Neural cell (in vitro differentiated cells): ENCODE results near the gene FAM177B.

Source experiments
- EP300 ChIP-seq: fragments of 450-650 bp; conservative IDR thresholded peaks from 2 replicates; pipeline ENCODE4 v1.6.1; 2014; ENCODE audit warnings: antibody characterized with exemption, mild to moderate bottlenecking, moderate library complexity; ENCODE audit not compliant: poor library complexity, severe bottlenecking
- EZH2 ChIP-seq: fragments of 200-600, 300-800 bp; shearing (Covaris generic), sonication (generic); IDR thresholded peaks from 2 replicates; pipeline ENCODE4 v1.6.1; 2014; ENCODE audit warnings: antibody characterized with exemption, low read length, borderline replicate concordance, mild to moderate bottlenecking; ENCODE audit not compliant: insufficient read depth, poor library complexity, severe bottlenecking
- MXI1 ChIP-seq: fragments of 450-650 bp; conservative IDR thresholded peaks from 2 replicates; pipeline ENCODE4 v1.6.1; 2014; ENCODE audit warnings: antibody characterized with exemption, mild to moderate bottlenecking; ENCODE audit not compliant: poor library complexity, severe bottlenecking
- POLR2AphosphoS5 ChIP-seq: IDR thresholded peaks from 2 replicates; pipeline ENCODE4 v1.6.1; 2012
- RAD21 ChIP-seq: fragments of 450-650 bp; conservative IDR thresholded peaks from 2 replicates; pipeline ENCODE4 v1.6.1; 2014; ENCODE audit warnings: antibody characterized with exemption, mild to moderate bottlenecking, moderate library complexity
- SMC3 ChIP-seq: fragments of 450-650 bp; conservative IDR thresholded peaks from 2 replicates; pipeline ENCODE4 v1.6.1; 2014; ENCODE audit warnings: antibody characterized with exemption, mild to moderate bottlenecking, moderate library complexity; ENCODE audit not compliant: poor library complexity
- TAF1 ChIP-seq: IDR thresholded peaks from 2 replicates; pipeline ENCODE4 v1.6.1; 2012; ENCODE audit warnings: low read depth
- TF ChIP-seq, protein P1 (sequence below): fragments of 450-650 bp; IDR thresholded peaks from 2 replicates; pipeline ENCODE4 v1.5.1; 2014; ENCODE audit warnings: antibody characterized with exemption, mild to moderate bottlenecking, moderate library complexity; ENCODE audit not compliant: poor library complexity, severe bottlenecking
- TF ChIP-seq, protein P2 (sequence below): IDR thresholded peaks from 2 replicates; pipeline ENCODE4 v1.6.1; 2012; ENCODE audit warnings: borderline replicate concordance

DNA sequence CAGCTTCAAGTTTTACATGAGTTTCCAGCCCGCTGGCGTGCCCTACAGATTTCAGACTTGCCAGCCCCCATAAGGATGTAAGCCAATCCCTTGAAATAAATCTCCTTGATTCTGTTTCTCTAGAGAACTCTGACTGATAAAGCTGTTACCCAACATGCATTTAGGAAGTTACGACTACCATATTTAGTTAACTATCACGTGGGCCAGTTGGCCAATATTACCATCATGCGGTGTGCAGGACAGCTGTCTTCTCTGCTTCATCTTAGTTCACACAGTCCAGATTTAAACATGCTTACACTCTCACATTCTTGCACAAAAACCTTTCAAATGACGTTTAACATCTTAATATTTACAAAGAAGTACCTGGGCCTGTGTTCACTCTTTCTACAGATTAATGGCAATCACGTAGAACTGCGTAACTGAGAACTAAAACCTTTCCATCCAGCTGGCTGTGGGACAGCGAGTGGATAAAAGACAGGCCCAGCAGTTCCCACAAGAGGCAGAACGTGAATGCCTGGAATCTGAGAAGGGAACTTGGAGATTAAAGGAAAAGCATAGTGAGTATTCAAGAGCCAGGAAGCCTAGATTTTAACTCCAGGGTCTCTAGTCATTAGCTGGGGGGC, 20.8 kb downstream of the FAM177B start:
- TF ChIP-seq, protein P1, sequence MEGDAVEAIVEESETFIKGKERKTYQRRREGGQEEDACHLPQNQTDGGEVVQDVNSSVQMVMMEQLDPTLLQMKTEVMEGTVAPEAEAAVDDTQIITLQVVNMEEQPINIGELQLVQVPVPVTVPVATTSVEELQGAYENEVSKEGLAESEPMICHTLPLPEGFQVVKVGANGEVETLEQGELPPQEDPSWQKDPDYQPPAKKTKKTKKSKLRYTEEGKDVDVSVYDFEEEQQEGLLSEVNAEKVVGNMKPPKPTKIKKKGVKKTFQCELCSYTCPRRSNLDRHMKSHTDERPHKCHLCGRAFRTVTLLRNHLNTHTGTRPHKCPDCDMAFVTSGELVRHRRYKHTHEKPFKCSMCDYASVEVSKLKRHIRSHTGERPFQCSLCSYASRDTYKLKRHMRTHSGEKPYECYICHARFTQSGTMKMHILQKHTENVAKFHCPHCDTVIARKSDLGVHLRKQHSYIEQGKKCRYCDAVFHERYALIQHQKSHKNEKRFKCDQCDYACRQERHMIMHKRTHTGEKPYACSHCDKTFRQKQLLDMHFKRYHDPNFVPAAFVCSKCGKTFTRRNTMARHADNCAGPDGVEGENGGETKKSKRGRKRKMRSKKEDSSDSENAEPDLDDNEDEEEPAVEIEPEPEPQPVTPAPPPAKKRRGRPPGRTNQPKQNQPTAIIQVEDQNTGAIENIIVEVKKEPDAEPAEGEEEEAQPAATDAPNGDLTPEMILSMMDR, result no peak
- TF ChIP-seq, protein P2, sequence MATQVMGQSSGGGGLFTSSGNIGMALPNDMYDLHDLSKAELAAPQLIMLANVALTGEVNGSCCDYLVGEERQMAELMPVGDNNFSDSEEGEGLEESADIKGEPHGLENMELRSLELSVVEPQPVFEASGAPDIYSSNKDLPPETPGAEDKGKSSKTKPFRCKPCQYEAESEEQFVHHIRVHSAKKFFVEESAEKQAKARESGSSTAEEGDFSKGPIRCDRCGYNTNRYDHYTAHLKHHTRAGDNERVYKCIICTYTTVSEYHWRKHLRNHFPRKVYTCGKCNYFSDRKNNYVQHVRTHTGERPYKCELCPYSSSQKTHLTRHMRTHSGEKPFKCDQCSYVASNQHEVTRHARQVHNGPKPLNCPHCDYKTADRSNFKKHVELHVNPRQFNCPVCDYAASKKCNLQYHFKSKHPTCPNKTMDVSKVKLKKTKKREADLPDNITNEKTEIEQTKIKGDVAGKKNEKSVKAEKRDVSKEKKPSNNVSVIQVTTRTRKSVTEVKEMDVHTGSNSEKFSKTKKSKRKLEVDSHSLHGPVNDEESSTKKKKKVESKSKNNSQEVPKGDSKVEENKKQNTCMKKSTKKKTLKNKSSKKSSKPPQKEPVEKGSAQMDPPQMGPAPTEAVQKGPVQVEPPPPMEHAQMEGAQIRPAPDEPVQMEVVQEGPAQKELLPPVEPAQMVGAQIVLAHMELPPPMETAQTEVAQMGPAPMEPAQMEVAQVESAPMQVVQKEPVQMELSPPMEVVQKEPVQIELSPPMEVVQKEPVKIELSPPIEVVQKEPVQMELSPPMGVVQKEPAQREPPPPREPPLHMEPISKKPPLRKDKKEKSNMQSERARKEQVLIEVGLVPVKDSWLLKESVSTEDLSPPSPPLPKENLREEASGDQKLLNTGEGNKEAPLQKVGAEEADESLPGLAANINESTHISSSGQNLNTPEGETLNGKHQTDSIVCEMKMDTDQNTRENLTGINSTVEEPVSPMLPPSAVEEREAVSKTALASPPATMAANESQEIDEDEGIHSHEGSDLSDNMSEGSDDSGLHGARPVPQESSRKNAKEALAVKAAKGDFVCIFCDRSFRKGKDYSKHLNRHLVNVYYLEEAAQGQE, result no peak
- TF ChIP-seq EP300 (no peak), RAD21 (no peak), EZH2 (no peak), MXI1 (no peak), TAF1 (no peak), SMC3 (no peak), POLR2AphosphoS5 (no peak)
